Measurements from ENCODE around the gene PCNX2.
"Not testable (repeated sequence)": the region's sequence is repeated elsewhere in the genome, so short reads cannot be mapped to it uniquely, and the experiment has no call there.

PCNX2 gene

GRCh38 chr1:233004451-233004850, 291.1 kb downstream of the PCNX2 start:
- Mint-ChIP-seq H3K27me3 (no peaks in the 10 kb centered on the region), H3K9me3 (no peaks in the 10 kb centered on the region), H3K4me3 (no peak overlapping the region), H3K36me3 (peaks cover 29% of the 10 kb centered on the region), H3K27ac (no peak overlapping the region), H3K4me1 (no peaks in the 10 kb centered on the region)

DNA sequence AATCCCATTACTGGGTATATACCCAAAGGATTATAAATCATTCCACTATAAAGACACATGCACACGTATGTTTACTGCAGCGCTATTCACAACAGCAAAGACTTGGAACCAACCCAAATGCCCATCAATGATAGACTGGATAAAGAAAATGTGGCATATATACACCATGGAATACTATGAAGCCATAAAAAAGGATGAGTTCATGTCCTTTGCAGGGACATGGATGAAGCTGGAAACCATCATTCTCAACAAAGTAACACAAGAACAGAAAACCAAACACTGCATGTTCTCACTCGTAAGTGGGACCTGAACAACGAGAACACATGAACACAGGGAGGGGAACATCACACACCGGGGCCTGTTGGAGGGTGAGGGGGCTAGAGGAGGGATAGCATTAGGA, 291.9 kb downstream of the PCNX2 start:
- H3K36me3 Mint-ChIP-seq = peaks cover 32% of the 10 kb centered on the region
- not testable (repeated sequence) for H3K4me3 Mint-ChIP-seq, H3K27ac Mint-ChIP-seq, H3K27me3 Mint-ChIP-seq, H3K9me3 Mint-ChIP-seq, H3K4me1 Mint-ChIP-seq

- Mint-ChIP-seq H3K27me3 (no peaks in the 10 kb centered on the region), H3K36me3 (peaks cover 50% of the 10 kb centered on the region), H3K9me3 (peaks cover 5% of the 10 kb centered on the region), H3K4me1 (no peaks in the 10 kb centered on the region), H3K27ac (no peak overlapping the region), H3K4me3 (no peak overlapping the region)
These were observed 295.4 kb downstream of the PCNX2 start for GRCh38 chr1:232999956-233000625.

DNA sequence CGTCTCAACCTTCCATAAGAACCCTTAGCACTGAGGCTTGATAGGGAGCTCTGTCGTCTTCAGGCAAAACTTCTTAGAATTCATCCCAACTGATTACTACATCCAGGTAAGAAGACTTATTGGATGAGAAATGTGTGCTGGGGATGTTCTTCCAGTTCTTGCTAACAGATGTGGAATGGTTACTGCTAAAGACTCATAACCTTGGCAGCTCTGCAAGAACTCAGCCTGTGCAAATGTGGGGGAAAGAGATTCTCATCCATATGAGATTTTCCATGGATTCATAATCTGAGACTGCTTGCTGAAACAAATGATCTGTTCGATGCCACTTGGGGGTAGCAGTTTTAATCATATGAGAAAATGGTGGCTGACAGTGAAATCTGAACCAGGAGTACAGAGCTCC, 296.9 kb downstream of the PCNX2 start:
- Mint-ChIP-seq H3K4me3 (no peak overlapping the region), H3K27ac (no peak overlapping the region), H3K27me3 (no peaks in the 10 kb centered on the region), H3K9me3 (peaks cover 5% of the 10 kb centered on the region), H3K36me3 (peaks cover 58% of the 10 kb centered on the region), H3K4me1 (no peaks in the 10 kb centered on the region)

- Mint-ChIP-seq H3K36me3 (peaks cover 59% of the 10 kb centered on the region), H3K9me3 (peaks cover 5% of the 10 kb centered on the region), H3K4me1 (no peaks in the 10 kb centered on the region), H3K4me3 (no peak overlapping the region), H3K27me3 (no peaks in the 10 kb centered on the region), H3K27ac (no peak overlapping the region)
These were observed 297.4 kb downstream of the PCNX2 start for GRCh38 chr1:232998138-232998537.

- peaks cover 5% of the 10 kb centered on the region for H3K9me3 Mint-ChIP-seq
- H3K27me3 Mint-ChIP-seq = no peaks in the 10 kb centered on the region
- H3K27ac Mint-ChIP-seq = no peak overlapping the region
- H3K36me3 Mint-ChIP-seq = peaks cover 60% of the 10 kb centered on the region
- no peak overlapping the region for H3K4me3 Mint-ChIP-seq
- no peaks in the 10 kb centered on the region for H3K4me1 Mint-ChIP-seq
These were observed 299.4 kb downstream of the PCNX2 start for GRCh38 chr1:232996143-232996542.

DNA sequence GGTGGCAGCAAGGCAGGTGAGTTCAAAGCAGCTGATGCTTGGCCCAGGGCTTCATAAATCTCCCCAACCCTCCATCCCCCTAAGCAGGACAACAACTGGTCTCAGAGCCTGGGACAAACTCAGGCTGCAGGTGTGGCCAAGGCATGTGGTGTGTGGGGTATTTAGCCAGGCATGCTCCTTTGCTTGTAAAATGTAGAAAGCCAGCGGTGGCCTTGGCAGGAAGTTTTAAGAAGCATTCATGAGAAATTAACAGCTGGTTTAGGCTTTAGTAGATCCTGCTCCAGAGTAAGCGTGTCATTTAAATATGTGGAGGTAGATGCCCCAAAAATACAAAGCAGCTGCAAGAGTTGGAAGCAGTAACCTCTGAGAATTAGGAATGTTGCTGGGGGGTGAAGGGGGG, 300.3 kb downstream of the PCNX2 start:
- H3K36me3 Mint-ChIP-seq = peaks cover 56% of the 10 kb centered on the region
- peaks cover 5% of the 10 kb centered on the region for H3K9me3 Mint-ChIP-seq
- H3K27me3 Mint-ChIP-seq = no peaks in the 10 kb centered on the region
- H3K4me3 Mint-ChIP-seq = no peak overlapping the region
- no peak overlapping the region for H3K27ac Mint-ChIP-seq
- H3K4me1 Mint-ChIP-seq = no peaks in the 10 kb centered on the region

DNA sequence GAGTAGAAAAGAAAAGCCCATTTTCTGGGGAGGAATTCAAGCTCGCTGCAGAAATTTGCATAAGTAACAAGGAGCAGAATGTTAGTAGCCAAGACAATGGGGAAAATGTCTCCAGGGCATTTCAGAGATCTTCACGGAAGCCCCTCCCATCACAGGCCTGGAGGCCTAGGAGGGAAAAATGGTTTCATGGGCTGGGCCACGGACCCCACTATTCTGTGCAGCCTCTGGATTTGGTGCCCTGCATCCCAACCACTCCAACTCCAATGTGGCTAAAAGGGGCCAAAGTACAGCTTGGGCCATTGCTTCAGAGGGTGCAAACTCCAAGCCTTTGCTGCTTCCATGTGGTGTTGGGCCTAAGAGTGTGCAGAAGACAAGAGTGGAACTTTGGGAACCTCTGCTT, 302.0 kb downstream of the PCNX2 start:
- Mint-ChIP-seq H3K4me3 (no peak overlapping the region), H3K36me3 (peaks cover 47% of the 10 kb centered on the region), H3K4me1 (no peaks in the 10 kb centered on the region), H3K9me3 (peaks cover 5% of the 10 kb centered on the region), H3K27me3 (no peaks in the 10 kb centered on the region), H3K27ac (no peak overlapping the region)

GRCh38 chr1:232992227-232992626, 303.3 kb downstream of the PCNX2 start:
- Mint-ChIP-seq H3K27me3 (no peaks in the 10 kb centered on the region), H3K4me1 (no peaks in the 10 kb centered on the region), H3K27ac (no peak overlapping the region), H3K36me3 (peaks cover 36% of the 10 kb centered on the region), H3K9me3 (peaks cover 1% of the 10 kb centered on the region), H3K4me3 (no peak overlapping the region)

DNA sequence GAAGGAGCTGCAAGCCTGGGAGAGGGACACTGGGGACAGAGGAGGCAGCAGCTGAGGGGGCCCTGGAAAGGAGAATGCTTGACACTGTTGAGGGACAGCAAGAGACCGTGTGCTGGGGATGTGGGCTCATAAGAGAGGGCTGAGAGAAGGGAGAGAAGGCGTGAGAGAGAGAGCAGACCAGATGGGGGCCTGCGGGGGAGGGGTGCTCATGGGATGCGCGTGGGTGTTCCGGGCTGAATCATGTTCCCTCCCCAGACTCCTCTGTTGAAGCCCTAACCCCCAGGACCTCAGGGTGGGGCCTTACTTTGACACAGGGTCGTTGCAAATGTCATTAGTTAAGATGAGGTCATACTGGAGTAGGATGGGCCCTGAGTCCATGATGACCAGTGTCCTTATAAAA, 304.3 kb downstream of the PCNX2 start:
- Mint-ChIP-seq H3K4me3 (no peak overlapping the region), H3K27me3 (no peaks in the 10 kb centered on the region), H3K9me3 (no peaks in the 10 kb centered on the region), H3K4me1 (no peaks in the 10 kb centered on the region), H3K27ac (no peak overlapping the region), H3K36me3 (peaks cover 27% of the 10 kb centered on the region)

DNA sequence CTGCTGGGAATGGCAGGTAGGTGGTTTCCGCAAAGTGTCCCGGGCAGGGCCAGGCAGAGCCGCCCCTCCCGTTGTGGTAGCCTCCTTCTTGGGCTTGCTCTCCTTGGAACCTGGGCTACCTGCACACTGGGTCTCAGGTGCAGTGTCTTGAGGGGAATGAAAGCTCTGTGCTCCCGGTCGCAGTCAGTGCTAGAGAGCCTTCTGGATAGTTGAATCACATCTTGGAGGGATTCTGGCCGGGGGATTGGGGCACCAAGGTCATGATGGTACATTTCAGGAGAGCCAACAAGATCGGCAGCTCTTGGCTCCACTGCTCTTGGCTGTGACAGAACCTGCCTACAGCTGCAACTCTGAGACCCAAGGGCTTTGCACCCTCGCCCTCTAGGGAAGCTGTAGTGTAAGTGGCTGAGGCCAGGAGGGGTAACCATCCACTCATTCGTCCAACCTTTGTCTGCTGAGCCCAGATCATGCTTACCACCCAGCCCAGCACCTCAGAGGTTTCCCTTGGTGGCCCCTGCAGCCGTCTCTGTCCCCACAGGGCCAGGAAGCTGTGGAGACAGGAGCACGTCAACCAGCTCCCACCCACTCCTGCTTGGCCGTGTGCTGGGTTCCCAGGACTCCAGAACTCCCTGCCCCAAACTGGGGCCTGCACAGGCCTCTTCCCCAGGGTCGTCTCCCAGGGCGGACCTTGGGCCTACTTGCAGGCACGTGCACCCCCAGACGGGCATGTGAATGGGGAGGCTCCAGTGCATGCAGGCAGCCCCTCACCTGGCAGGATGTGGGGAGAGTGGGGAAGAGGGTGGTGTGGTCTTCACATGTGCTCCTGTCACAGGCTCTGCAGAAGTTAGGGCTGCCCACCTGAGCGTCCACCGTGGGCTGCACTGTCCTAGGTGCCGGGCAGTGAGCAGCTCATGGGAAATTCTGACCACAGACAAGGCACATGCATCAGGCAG, 305.1 kb downstream of the PCNX2 start:
- Mint-ChIP-seq H3K4me3 (no peak overlapping the region), H3K4me1 (no peaks in the 10 kb centered on the region), H3K27ac (no peak overlapping the region), H3K36me3 (peaks cover 26% of the 10 kb centered on the region), H3K9me3 (no peaks in the 10 kb centered on the region), H3K27me3 (no peaks in the 10 kb centered on the region)

GRCh38 chr1:232988572-232989040, 306.9 kb downstream of the PCNX2 start:
- Mint-ChIP-seq H3K4me1 (no peaks in the 10 kb centered on the region), H3K36me3 (peaks cover 15% of the 10 kb centered on the region), H3K27ac (no peak overlapping the region), H3K9me3 (no peaks in the 10 kb centered on the region), H3K27me3 (no peaks in the 10 kb centered on the region), H3K4me3 (no peak overlapping the region)

DNA sequence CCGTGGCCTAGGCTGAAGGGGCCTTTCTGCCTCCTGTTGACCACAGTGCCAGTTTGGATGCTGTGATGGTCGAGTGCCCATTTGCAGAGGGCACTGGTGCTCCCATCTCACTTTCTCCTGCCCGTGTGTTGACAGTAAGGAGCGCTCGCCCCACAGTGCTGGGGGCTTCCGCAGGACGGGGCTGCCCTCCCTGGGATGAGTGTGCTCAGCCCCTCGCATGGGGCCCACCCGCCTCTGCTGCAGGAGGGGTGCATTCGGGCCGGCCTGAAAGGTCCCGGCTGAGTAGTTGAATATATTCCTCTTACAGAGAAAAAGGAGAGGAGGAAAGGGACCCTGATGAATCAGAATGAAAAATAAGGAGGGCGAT, 307.8 kb downstream of the PCNX2 start:
- H3K4me1 Mint-ChIP-seq = no peaks in the 10 kb centered on the region
- no peaks in the 10 kb centered on the region for H3K9me3 Mint-ChIP-seq
- peaks cover 8% of the 10 kb centered on the region for H3K36me3 Mint-ChIP-seq
- no peaks in the 10 kb centered on the region for H3K27me3 Mint-ChIP-seq
- no peak overlapping the region for H3K27ac Mint-ChIP-seq
- H3K4me3 Mint-ChIP-seq = no peak overlapping the region

GRCh38 chr1:232987046-232987773, 308.3 kb downstream of the PCNX2 start:
- Mint-ChIP-seq H3K27me3 (no peaks in the 10 kb centered on the region), H3K36me3 (peaks cover 7% of the 10 kb centered on the region), H3K9me3 (no peaks in the 10 kb centered on the region), H3K4me3 (no peak overlapping the region), H3K27ac (no peak overlapping the region), H3K4me1 (no peaks in the 10 kb centered on the region)

- no peaks in the 10 kb centered on the region for H3K4me1 Mint-ChIP-seq
- H3K27ac Mint-ChIP-seq = no peak overlapping the region
- no peaks in the 10 kb centered on the region for H3K27me3 Mint-ChIP-seq
- H3K9me3 Mint-ChIP-seq = no peaks in the 10 kb centered on the region
- H3K36me3 Mint-ChIP-seq = peaks cover 7% of the 10 kb centered on the region
- no peak overlapping the region for H3K4me3 Mint-ChIP-seq
These were observed 309.0 kb downstream of the PCNX2 start for GRCh38 chr1:232986527-232986922.
